GM12875 (cell line): ENCODE data around the gene PAN3.
A peak's percentile ranks its signal among the peaks of the same experiment; 100 is the strongest.

Experiments
- H3K4me3 ChIP-seq: one replicate; pipeline ENCODE4 v1.5.1; 2011; ENCODE audit warnings: low read depth, low read length, control low read depth
- CTCF ChIP-seq: IDR thresholded peaks from 2 replicates; pipeline ENCODE4 v1.5.1; 2011; ENCODE audit warnings: low read depth, mild to moderate bottlenecking, control low read depth, inconsistent platforms, low read length, moderate library complexity, borderline replicate concordance; ENCODE audit not compliant: insufficient read depth

Gene PAN3

GRCh38 chr13:28120317-28120716 lies 18.0 kb upstream of the PAN3 start:
- no peak for TF ChIP-seq CTCF
- H3K4me3 ChIP-seq, result no peak overlapping the region

GRCh38 chr13:28121224-28121623 lies 17.1 kb upstream of the PAN3 start:
- no peak for TF ChIP-seq CTCF
- H3K4me3 ChIP-seq, result no peak overlapping the region

- no peak overlapping the region for H3K4me3 ChIP-seq
- no peak for TF ChIP-seq CTCF
Measured at GRCh38 chr13:28128030-28128429, 10.3 kb upstream of the PAN3 start.

GRCh38 chr13:28128926-28129325 lies 9.4 kb upstream of the PAN3 start:
- no peak overlapping the region for H3K4me3 ChIP-seq
- TF ChIP-seq CTCF, result no peak

GRCh38 chr13:28129911-28130693 lies 8.2 kb upstream of the PAN3 start:
- no peak overlapping the region for H3K4me3 ChIP-seq
- TF ChIP-seq CTCF, result no peak

GRCh38 chr13:28131646-28132045 lies 6.7 kb upstream of the PAN3 start:
- TF ChIP-seq CTCF, result no peak
- H3K4me3 ChIP-seq, result no peak overlapping the region

- TF ChIP-seq CTCF, result no peak
Measured at GRCh38 chr13:28136916-28137315, 1.4 kb upstream of the PAN3 start.

More at GRCh38 chr13:28136916-28137315, 1.4 kb upstream of the PAN3 start:
- H3K4me3 ChIP-seq, result peak overlapping the region; percentile 78
